Measurements from ENCODE around the gene SMCO1. TPM values are rescaled to one million over a fixed set of nuclear protein-coding genes. Genes with fewer than 3 reads are reported as not detected.
A peak's percentile ranks its signal among the peaks of the same experiment; 100 is the strongest.
"Not testable (repeated sequence)": the region's sequence is repeated elsewhere in the genome, so short reads cannot be mapped to it uniquely, and the experiment has no call there.

The SMCO1 gene
- total RNA-seq, 2 donors from 2014 or later = not detected

DNA sequence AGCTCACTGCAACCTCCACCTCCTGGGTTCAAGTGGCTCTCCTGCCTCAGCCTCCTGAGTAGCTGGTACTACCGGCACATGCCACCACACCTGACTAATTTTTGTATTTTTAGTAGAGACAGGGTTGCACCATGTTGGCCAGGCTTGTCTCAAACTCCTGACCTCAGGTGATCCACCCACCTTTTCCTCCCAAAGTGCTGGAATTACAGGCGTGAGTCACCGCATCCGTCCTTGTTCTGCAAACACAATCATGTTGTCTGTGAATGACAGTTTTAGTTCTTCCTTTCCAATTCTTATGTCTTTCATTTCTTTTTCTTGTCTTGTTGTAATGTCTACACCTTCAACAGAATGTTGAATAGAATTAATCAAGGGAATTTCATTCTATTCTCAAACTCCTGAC lies 16.3 kb upstream of the SMCO1 start:
- no peaks in the 10 kb centered on the region for H3K36me3 ChIP-seq
- no peak overlapping the region for H3K4me3 ChIP-seq
- TF ChIP-seq, protein P1, sequence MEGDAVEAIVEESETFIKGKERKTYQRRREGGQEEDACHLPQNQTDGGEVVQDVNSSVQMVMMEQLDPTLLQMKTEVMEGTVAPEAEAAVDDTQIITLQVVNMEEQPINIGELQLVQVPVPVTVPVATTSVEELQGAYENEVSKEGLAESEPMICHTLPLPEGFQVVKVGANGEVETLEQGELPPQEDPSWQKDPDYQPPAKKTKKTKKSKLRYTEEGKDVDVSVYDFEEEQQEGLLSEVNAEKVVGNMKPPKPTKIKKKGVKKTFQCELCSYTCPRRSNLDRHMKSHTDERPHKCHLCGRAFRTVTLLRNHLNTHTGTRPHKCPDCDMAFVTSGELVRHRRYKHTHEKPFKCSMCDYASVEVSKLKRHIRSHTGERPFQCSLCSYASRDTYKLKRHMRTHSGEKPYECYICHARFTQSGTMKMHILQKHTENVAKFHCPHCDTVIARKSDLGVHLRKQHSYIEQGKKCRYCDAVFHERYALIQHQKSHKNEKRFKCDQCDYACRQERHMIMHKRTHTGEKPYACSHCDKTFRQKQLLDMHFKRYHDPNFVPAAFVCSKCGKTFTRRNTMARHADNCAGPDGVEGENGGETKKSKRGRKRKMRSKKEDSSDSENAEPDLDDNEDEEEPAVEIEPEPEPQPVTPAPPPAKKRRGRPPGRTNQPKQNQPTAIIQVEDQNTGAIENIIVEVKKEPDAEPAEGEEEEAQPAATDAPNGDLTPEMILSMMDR (IDR thresholded peaks at IDR 0.05) = no peak
- no peak overlapping the region for H3K9ac ChIP-seq (ENCODE audit: low read depth in 2 of 2, low read length in 2 of 2)
- H3K9me3 ChIP-seq = no peaks in the 10 kb centered on the region
- intact Hi-C loops (cut with DNase I) = no loop called here
- DNase-seq = no peak
- no peak overlapping the region for H3K27ac ChIP-seq
- H3K4me1 ChIP-seq = no peaks in the 10 kb centered on the region
- no peaks in the 10 kb centered on the region for H3K27me3 ChIP-seq

DNA sequence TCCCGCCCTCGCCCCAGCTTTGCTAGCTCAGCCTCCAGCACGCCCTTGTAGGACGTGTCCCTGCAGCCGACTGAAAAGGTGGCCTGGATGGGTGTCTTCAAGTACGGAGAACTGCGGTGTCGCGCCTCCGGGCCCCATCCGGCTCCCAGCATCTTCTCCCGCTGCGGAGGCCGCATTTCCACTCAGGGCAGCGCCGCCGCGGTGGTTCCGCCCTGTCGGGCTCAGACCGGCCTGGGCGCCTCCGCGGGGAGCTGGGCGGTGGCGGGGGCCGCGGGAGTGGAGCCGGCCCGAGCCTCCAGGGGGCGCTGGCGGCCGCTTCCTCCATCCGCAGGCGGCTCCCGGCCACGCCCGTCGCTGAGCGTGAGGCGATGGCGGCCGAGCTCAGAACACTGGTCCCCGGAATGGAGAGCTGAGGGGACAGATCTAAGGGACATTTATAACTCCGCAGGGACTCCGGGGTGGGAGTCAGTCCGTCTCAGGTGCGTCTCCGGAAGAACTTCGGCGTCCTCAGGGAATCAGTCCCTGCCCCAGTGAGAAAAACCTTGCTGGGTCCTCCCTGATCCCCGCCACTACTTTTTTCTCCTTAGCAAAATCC lies 13.6 kb upstream of the SMCO1 start:
- Histone ChIP-seq H3K9ac (ENCODE audit: low read depth in 2 of 2, low read length in 2 of 2) (peak overlapping the region in 1 of 2 donors; percentile 40), H3K27ac (no peak overlapping the region), H3K4me3 (peak overlapping the region; percentile 32), H3K36me3 (no peaks in the 10 kb centered on the region), H3K9me3 (no peaks in the 10 kb centered on the region), H3K27me3 (no peaks in the 10 kb centered on the region), H3K4me1 (no peaks in the 10 kb centered on the region)
- intact Hi-C loops (cut with DNase I) = no loop called here
- TF ChIP-seq, protein P1 (IDR thresholded peaks at IDR 0.05) = peak; percentile 54
- DNase-seq = peak; percentile 81

DNA sequence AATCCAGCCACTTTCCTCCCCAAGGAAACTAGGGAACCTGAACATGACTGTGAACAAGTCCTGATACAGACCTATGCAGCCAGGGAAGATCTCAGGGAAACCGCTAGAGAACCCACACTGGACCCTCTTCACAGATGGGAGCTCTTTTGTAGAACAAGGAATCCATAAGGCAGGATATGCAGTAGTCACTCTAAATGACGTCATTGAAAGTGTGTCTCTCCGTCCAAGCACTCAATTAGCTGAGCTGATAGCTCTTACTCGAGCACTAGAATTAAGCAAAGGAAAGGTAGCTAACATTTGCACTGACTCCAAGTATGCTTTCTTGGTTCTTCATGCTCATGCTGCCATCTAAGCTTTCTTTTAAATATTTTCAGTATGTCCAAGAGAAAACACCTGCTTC lies 10.0 kb upstream of the SMCO1 start:
- TF ChIP-seq, protein P1 (IDR thresholded peaks at IDR 0.05) = no peak
- Histone ChIP-seq H3K36me3 (no peaks in the 10 kb centered on the region), H3K27ac (no peak overlapping the region), H3K9ac (ENCODE audit: low read depth in 2 of 2, low read length in 2 of 2) (no peak overlapping the region), H3K4me3 (no peak overlapping the region), H3K4me1 (no peaks in the 10 kb centered on the region), H3K27me3 (no peaks in the 10 kb centered on the region), H3K9me3 (no peaks in the 10 kb centered on the region)
- intact Hi-C loops (cut with DNase I) = no loop called here
- DNase-seq = no peak

DNA sequence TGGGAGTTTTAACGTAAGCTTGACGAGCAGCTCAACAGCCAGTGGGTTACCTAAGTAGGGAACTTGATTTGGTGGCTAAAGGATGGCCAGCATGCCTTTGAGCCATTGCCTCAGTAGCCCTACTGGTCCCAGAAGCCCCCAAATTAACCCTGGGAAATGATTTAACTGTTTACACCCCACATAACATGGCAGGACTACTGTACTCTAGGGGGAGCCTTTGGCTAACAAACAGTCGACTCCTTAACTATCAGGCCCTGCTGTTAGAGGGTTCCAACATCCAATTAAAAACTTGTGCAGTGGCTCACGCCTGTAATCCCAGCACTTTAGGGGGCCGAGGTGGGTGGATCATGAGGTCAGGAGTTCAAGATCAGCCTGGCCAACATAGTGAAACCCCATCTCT lies 9.4 kb upstream of the SMCO1 start:
- Histone ChIP-seq H3K4me3 (no peak overlapping the region), H3K36me3 (no peaks in the 10 kb centered on the region), H3K27ac (no peak overlapping the region), H3K9ac (ENCODE audit: low read depth in 2 of 2, low read length in 2 of 2) (no peak overlapping the region), H3K9me3 (peaks cover 5% of the 10 kb centered on the region), H3K27me3 (no peaks in the 10 kb centered on the region), H3K4me1 (no peaks in the 10 kb centered on the region)
- intact Hi-C loops (cut with DNase I) = no loop called here
- TF ChIP-seq, protein P1 (IDR thresholded peaks at IDR 0.05) = no peak
- DNase-seq = no peak

DNA sequence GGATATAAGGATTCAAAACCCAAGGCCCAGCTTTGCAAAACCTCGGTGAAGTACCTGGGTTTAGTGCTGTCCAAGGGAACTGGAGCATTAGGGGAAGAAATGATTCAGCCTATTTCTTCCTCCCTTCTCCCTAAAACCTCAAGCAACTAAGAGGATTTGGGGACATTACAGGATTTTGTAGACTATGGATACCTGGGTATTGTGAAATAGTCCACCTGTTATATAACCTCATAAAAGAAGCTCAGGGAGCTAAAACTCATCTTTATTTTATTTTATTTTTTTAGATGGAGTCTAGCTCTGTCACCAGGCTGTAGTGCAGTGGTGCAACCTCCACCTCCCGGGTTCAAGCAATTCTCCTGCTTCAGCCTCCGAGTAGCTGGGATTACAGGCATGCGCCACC lies 8.7 kb upstream of the SMCO1 start:
- no peaks in the 10 kb centered on the region for H3K27me3 ChIP-seq
- no peak overlapping the region for H3K4me3 ChIP-seq
- intact Hi-C loops (cut with DNase I) = no loop called here
- peaks cover 9% of the 10 kb centered on the region for H3K9me3 ChIP-seq
- H3K4me1 ChIP-seq = no peaks in the 10 kb centered on the region
- TF ChIP-seq, protein P1 (IDR thresholded peaks at IDR 0.05) = no peak
- H3K27ac ChIP-seq = no peak overlapping the region
- no peak for DNase-seq
- no peaks in the 10 kb centered on the region for H3K36me3 ChIP-seq
- H3K9ac ChIP-seq (ENCODE audit: low read depth in 2 of 2, low read length in 2 of 2) = no peak overlapping the region

DNA sequence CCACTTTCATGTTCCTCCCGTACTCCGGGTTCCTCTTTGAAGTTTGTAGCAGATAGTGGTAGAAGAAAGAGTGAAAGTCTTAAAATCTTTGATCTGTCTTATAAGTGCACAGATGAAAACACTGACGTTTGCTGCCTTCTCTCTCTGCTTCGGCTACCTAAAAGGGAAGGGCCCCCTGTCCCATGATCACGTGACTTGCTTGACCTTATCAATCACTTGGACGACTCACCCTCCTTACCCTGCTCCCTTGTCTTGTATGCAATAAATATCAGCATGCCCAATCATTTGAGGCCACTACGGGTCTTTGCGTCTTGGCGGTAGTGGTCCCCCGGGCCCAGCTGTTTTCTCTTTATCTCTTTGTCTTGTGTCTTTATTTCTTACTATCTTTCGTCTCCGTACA lies 6.1 kb upstream of the SMCO1 start:
- intact Hi-C loops (cut with DNase I); H3K27ac ChIP-seq; H3K9me3 ChIP-seq; H3K4me1 ChIP-seq; DNase-seq; H3K4me3 ChIP-seq; H3K36me3 ChIP-seq; H3K27me3 ChIP-seq; H3K9ac ChIP-seq (ENCODE audit: low read depth in 2 of 2, low read length in 2 of 2): not testable (repeated sequence)
